Right lobe of liver (tissue), 6 donors: Measurements from ENCODE around the gene MAP3K9. TPM values are rescaled to one million over a fixed set of nuclear protein-coding genes. Genes with fewer than 3 reads are reported as not detected.
"Not testable (repeated sequence)": the region's sequence is repeated elsewhere in the genome, so short reads cannot be mapped to it uniquely, and the experiment has no call there.

Experiments
- ATAC-seq, 4 donors: fragments of 200-7000 bp; cut with Tn5 transposase; one replicate each; pipeline ENCODE4 v1.9.1; 2020; ENCODE audit warnings: mild to moderate bottlenecking in 4 of 4, moderate library complexity in 4 of 4
- DNase-seq, 3 donors: peaks; one replicate each; pipeline ENCODE4 v3.0.0-alpha.2; 2020
- H3K27ac ChIP-seq, 3 donors: fragments of 200-600 bp; one replicate each; pipeline ENCODE4 v1.8.0; 2022
- H3K27me3 ChIP-seq, 2 donors: fragments of 200-600 bp; one replicate each; pipeline ENCODE4 v1.8.0; 2022
- H3K36me3 ChIP-seq, 4 donors: fragments of 200-600 bp; sonication (generic) in 1 of 4; one replicate each; pipeline versions ENCODE4 v1.5.1 to v1.8.0; 2017 to 2022; ENCODE audit warnings: control low read depth in 1 of 4
- H3K4me1 ChIP-seq, 4 donors: fragments of 200-600 bp; sonication (generic) in 1 of 4; one replicate each; pipeline versions ENCODE4 v1.5.1 to v1.8.0; 2017 to 2022; ENCODE audit warnings: control low read depth in 1 of 4
- H3K4me3 ChIP-seq, 3 donors: fragments of 200-600 bp; one replicate each; pipeline ENCODE4 v1.8.0; 2022
- H3K9me3 ChIP-seq, 4 donors: fragments of 200-600 bp; sonication (generic) in 1 of 4; one replicate each; pipeline versions ENCODE4 v1.5.1 to v1.8.0; 2017 to 2022; ENCODE audit warnings: control low read depth in 1 of 4
- POLR2A ChIP-seq: fragments of 450-650 bp; IDR thresholded peaks from one replicate; pipeline ENCODE4 v1.6.1; 2017; ENCODE audit warnings: antibody characterized with exemption, mild to moderate bottlenecking
- WGBS: methylation state at CpG from one replicate; pipeline ENCODE4 v1.1.6; 2018; ENCODE audit warnings: low coverage, low lambda C conversion rate; ENCODE audit not compliant: insufficient coverage; ENCODE audit errors: missing lambda C conversion rate; 5-methylcytosine and 5-hydroxymethylcytosine counted together
- intact Hi-C, 2 donors: fragments of 100-400 bp; cut with DNase I; formaldehyde crosslinking; loops; one replicate each; pipeline versions ENCODE4 v1.11.2 to v1.14.1; 2022
- total RNA-seq, 6 experiments: library from RNA; depleted of rRNA in 2 of 6; stranded (reverse); fragments of >200 nt in 2 of 6; fragmentation: NEBNext Ultra II Directional in 3 of 6; extraction: Animal tissue kit (Norgen Biotek cat#: 25700) in 3 of 6; gene quantifications; one replicate each; pipeline versions ENCODE4 v1.1.0 to v1.2.4, GENCODE V29; 2016 to 2023
- TF ChIP-seq, protein P1 (sequence below), 4 donors: fragments of 200-600 bp in 3 of 4; fragments of 450-650 bp in 1 of 4; IDR thresholded peaks; one replicate each; pipeline versions ENCODE4 v1.5.1 to v1.8.0; 2016 to 2022; ENCODE audit warnings: antibody characterized with exemption in 4 of 4, mild to moderate bottlenecking in 2 of 4
- donor health status: DM: no; HTN: yes; CAD: no.
- donor health status: DM: no; HTN: no; CAD: no.
- donor health status: DM: no; HTN: no; CAD: no.
- donor health status: DM: no; HTN: yes; CAD: no.
- donor health status: DM: no; HTN: yes; CAD: no.

The MAP3K9 gene
- total RNA-seq, 6 experiments from 2014 or later: 2.0 to 3.6 (median 2.7) TPM

DNA sequence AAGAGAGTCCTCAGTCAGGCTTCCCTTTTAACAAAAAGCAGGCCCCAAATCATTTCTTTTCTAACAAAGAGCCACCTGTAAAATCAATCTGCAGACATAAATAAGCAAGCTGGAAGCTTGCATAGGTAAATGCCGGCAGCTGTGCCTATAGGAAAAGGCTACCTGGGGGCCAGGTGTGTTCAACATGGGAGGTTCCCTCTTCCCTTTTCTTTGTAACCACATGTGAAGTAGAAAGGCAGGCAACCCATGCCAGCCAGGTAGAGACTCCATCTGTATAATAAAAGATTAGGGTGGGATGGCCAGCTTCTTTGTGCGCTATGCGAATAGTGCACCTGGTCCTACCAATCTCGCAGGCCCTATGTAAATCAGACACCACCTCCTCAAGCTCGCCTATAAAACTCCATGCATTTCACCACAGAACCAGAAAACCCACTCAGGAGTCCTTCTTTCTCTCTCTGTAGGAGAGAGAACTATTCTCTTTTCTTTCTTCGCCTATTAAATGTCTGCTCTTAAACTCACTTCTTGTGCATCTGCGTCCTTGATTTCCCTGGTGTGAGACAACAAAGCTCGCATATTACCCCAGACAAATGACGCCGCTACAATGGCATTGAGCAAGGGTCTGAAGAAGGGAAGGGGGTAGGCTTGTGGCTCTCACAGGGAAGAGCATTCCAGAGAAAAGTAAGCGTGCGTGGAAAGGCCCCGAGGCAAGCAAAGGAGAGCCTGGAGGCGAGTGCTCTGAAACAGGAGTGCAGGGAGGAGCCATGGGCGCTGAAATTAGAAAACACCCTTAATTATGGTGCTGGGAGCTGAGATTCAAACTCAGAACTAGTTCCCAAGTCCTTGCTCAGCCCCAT lies 100.4 kb downstream of the MAP3K9 start:
- WGBS: 86% methylated on average over 15 of the region's 15 CpGs
- ATAC-seq (no peak), DNase-seq (no peak)
- intact Hi-C loops: loop anchor here in 1 of 2 donors (10.0 kb wide), 1 partner anchor 74 kb away; no protein-coding TSS in a partner anchor
- H3K36me3 ChIP-seq: no peaks in the 10 kb centered on the region
- TF ChIP-seq, protein P1, sequence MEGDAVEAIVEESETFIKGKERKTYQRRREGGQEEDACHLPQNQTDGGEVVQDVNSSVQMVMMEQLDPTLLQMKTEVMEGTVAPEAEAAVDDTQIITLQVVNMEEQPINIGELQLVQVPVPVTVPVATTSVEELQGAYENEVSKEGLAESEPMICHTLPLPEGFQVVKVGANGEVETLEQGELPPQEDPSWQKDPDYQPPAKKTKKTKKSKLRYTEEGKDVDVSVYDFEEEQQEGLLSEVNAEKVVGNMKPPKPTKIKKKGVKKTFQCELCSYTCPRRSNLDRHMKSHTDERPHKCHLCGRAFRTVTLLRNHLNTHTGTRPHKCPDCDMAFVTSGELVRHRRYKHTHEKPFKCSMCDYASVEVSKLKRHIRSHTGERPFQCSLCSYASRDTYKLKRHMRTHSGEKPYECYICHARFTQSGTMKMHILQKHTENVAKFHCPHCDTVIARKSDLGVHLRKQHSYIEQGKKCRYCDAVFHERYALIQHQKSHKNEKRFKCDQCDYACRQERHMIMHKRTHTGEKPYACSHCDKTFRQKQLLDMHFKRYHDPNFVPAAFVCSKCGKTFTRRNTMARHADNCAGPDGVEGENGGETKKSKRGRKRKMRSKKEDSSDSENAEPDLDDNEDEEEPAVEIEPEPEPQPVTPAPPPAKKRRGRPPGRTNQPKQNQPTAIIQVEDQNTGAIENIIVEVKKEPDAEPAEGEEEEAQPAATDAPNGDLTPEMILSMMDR (IDR thresholded peaks at IDR 0.05): no peak
- H3K4me3 ChIP-seq: no peak overlapping the region
- H3K27ac ChIP-seq: no peak overlapping the region
- no peaks in the 10 kb centered on the region for H3K27me3 ChIP-seq
- H3K9me3 ChIP-seq: no peaks in the 10 kb centered on the region
- H3K4me1 ChIP-seq: no peaks in the 10 kb centered on the region

DNA sequence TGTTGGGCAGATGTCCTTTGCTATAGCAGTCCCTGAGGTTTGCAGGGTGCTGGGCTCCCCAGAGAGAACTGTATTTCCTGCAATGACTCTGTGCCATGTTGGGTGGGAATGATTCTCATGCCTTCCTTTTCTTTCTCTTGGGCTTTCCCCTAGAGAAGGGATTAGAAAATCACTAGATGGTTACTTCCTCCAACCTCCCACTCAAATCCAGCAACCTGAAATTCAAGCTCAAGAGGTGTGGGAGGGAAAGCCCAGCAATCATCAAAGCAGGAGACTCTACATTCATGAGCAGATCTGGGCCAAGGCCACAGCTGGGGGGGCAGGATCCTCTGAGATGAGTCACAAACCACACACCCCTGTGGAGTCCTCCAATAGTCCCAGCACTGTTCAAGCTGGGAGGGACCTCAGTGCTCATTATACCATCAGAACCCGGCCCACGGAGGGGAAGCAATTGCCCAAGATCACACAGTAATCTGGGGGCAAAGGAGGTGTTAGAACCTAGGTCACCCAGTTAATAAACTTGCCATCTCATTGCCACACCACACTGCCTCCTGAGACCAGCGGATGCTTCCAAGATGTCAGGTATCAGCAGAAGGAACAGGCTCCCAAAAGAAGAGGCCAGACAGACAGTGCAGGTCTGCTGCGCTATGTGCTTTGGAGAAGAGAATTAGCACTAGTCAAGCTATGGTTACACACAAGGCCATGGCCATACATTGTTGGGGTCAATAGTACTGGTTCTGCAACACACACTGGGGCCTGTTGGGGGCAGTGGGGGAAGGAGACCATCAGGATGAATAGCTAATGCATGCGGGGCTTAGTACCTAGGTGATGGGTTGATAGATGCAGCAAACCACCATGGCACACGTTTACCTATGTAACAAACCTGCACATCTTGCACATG lies 101.9 kb downstream of the MAP3K9 start:
- Histone ChIP-seq H3K36me3 (no peaks in the 10 kb centered on the region), H3K4me1 (no peaks in the 10 kb centered on the region), H3K27me3 (no peaks in the 10 kb centered on the region), H3K9me3 (no peaks in the 10 kb centered on the region), H3K27ac (no peak overlapping the region), H3K4me3 (no peak overlapping the region)
- ATAC-seq (peak in 2 of 4 donors; percentile 38 to 90), DNase-seq (peak in 1 of 3 donors; percentile 55)
- intact Hi-C loops: loop anchor here in 1 of 2 donors (10.0 kb wide), 1 partner anchor 73 kb away; no protein-coding TSS in a partner anchor
- TF ChIP-seq, protein P1 (IDR thresholded peaks at IDR 0.05): no peak
- no peak for TF ChIP-seq POLR2A
- WGBS: 71% methylated on average over 6 of the region's 6 CpGs

DNA sequence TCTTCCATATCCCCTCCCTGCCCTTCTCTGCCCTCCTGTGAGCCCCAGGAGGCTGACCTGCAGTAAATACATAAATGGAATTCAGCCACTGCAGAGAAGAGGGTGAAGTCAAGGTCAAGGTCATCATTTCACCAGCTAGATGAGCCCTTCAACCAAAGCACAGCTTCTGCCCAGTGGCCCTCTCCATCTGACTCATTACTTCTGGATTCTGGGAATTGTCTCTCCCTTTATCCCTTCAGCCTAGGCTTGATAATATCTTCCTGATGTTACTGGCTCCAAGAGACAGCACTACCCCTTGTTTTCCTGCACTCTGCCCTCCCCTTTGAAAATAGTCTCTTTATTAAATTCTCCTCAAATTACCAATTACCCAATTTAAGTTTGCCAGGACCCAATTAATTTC lies 103.1 kb downstream of the MAP3K9 start:
- no peaks in the 10 kb centered on the region for H3K4me1 ChIP-seq
- no peaks in the 10 kb centered on the region for H3K9me3 ChIP-seq
- no peaks in the 10 kb centered on the region for H3K27me3 ChIP-seq
- no peak overlapping the region for H3K27ac ChIP-seq
- intact Hi-C loops: loop anchor here in 1 of 2 donors (10.0 kb wide), 1 partner anchor 71 kb away; no protein-coding TSS in a partner anchor
- DNase-seq: no peak
- no peak overlapping the region for H3K4me3 ChIP-seq
- TF ChIP-seq POLR2A: no peak
- TF ChIP-seq, protein P1 (IDR thresholded peaks at IDR 0.05): no peak
- H3K36me3 ChIP-seq: no peaks in the 10 kb centered on the region
- peak in 1 of 4 donors; percentile 36 for ATAC-seq

DNA sequence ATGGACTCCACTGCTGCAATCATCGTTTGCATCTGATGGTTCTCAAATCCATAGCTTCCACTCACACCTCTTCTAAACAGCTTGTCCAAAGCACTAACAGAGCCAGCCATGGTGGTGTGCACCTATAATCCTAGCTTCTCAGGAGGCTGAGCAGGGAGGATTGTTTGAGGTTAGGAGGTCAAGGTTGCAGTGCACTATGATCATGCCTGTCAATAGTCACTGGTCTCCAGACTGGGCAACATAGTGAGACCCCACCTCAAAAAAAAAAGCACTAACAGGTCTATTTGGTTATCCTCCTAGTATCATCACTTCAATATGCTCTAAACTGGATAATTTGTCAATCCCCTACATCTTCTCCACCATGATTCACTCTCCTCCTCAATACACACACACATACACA lies 104.4 kb downstream of the MAP3K9 start:
- TF ChIP-seq, protein P1 (IDR thresholded peaks at IDR 0.05): no peak
- no peak for TF ChIP-seq POLR2A
- no peaks in the 10 kb centered on the region for H3K36me3 ChIP-seq
- no peak for DNase-seq
- no peaks in the 10 kb centered on the region for H3K4me1 ChIP-seq
- H3K27me3 ChIP-seq: no peaks in the 10 kb centered on the region
- 67% methylated on average over 1 of the region's 1 CpG for WGBS
- intact Hi-C loops: loop anchor here in 1 of 2 donors (10.0 kb wide), 1 partner anchor 70 kb away; no protein-coding TSS in a partner anchor
- no peak overlapping the region for H3K4me3 ChIP-seq
- H3K27ac ChIP-seq: no peak overlapping the region
- ATAC-seq: no peak
- H3K9me3 ChIP-seq: no peaks in the 10 kb centered on the region

DNA sequence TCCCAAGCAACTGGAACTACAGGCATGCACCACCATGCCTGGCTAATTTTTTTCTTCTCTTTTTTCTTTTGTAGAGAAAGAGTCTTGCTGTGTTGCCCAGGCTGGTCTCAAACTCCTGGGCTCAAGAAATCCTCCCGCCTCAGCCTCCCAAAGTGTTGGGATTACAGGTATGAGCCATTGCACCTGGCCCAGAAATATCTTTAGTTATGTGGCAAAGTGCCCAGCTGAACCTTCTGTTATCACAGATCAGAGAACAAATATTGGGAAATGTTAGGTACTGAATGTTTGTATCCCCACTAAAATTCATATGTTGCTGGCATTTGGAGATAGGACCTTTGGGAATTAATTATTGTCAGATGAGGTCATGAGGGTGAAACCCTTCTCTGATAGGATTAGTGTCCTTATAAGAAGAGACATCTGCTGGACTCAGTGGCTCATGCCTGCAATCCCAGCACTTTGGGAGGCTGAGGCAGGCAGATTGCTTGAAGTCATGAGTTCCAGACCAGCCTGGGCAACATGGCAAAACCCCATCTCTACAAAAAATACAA lies 105.6 kb downstream of the MAP3K9 start:
- not testable (repeated sequence) for H3K36me3 ChIP-seq, H3K27me3 ChIP-seq, H3K4me3 ChIP-seq, H3K9me3 ChIP-seq, H3K27ac ChIP-seq, H3K4me1 ChIP-seq, DNase-seq
- 67% methylated on average over 1 of the region's 1 CpG for WGBS
- peak in 3 of 4 donors; percentile 37 to 79 (median 50) for ATAC-seq
- intact Hi-C loops: loop anchor here in 1 of 2 donors (10.0 kb wide), 1 partner anchor 69 kb away; no protein-coding TSS in a partner anchor
